Lung microvascular endothelial cell (primary cell): Measurements from ENCODE around the gene CD55. TPM values are rescaled to one million over a fixed set of nuclear protein-coding genes. Genes with fewer than 3 reads are reported as not detected.

Experiments used
- total RNA-seq: library from RNA; depleted of rRNA; stranded (reverse); fragments of >200 nt; gene quantifications from 2 replicates; pipeline ENCODE4 v1.2.1, GENCODE V29; 2014

Gene CD55
- total RNA-seq, 1 donor from 2014 or later: 62.5 TPM

Other genes with a start within 250 kb of the CD55 start
- not detected in 2 replicates for gene C4BPB, start 232.8 kb upstream of the CD55 start, total RNA-seq
- gene C4BPA, start 217.4 kb upstream of the CD55 start, total RNA-seq: not detected in 2 replicates
- gene CR2, start 132.7 kb downstream of the CD55 start, total RNA-seq: not detected in 2 replicates
- gene CR1, start 174.5 kb downstream of the CD55 start, total RNA-seq: not detected in 2 replicates